Measurements from ENCODE around the gene JPH3.
A peak's percentile ranks its signal among the peaks of the same experiment; 100 is the strongest.

The JPH3 gene

DNA sequence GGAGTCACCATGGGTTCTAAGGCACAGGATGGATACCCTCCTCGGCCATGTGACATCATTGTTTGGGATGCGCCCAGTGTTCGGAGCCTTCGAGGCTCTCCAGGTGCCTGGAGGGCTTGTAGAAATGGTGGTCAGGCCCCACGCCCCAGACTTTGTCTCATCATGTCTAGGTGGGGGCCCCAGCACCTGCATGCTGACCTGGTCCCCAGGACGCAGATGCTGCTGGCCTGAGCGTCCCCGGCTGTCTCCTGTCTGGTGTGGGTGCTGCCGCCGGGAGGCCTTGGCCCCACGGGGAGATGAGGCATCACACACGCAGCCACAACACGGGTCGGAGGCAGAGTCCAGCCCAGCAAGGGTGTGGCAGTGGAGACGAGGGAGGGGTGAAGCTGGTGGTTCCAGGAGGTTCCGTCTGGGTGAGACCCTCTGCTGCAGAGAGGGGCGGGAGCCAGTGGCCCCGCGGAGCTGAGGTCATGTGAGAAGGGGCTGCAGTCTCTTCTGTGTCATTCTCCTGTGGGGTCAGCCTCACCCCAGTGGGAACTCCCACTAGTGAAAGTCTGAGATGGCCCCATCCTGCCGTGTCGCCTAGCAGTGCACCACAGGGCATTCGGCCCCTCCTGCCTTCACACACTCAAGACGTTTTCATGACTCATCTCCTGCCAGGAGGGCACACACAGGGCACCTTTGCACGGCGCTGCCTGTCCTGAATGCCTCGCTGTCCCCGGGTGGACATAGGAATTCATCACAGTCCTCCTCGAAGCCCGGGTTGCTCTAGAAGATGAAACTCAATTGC, 46.6 kb downstream of the JPH3 start:
- DNase-seq (ENCODE audit: low read depth in 2 of 3, low spot score in 2 of 3): no peak

DNA sequence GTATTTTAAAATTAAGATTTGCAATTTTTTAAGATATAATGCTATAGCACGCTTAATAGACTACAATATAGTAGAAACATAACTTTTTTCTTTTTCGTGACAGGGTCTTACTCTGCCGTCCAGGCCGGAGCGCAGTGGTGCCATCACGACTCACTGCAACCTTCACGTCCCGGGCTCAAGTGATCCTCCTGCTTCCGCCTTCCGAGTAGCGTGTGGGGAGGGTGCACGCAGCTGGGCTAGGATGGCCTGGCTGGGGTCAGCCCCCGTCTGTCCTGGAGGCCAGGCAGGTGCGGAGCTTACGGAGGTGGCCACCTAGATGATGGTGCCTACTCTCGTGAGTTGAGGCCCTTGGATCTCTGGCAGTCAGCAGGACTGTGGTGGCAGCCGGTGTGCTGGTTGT, 50.1 kb downstream of the JPH3 start:
- DNase-seq (ENCODE audit: low read depth in 2 of 3, low spot score in 2 of 3): no peak

DNA sequence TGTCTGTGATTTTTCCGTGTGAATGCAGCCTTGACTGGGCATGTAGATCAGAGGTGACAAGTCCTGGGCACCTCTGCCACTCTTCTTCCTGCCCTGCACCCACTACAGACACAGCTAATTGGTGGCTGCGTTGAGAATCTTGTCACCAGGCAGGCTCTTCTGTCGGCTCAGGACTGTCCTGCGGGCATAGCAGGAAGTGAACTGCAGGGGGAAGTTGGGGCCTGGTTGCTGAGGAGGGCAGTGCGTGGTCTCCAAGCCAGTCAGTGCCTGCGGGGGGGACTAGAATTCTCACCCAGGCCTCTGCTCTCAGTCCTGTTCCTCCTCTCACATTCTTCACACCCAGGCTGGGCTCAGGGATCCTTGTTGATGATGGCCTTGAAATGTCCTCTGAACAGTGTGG, 50.5 kb downstream of the JPH3 start:
- no peak for DNase-seq (ENCODE audit: low read depth in 2 of 3, low spot score in 2 of 3)

DNA sequence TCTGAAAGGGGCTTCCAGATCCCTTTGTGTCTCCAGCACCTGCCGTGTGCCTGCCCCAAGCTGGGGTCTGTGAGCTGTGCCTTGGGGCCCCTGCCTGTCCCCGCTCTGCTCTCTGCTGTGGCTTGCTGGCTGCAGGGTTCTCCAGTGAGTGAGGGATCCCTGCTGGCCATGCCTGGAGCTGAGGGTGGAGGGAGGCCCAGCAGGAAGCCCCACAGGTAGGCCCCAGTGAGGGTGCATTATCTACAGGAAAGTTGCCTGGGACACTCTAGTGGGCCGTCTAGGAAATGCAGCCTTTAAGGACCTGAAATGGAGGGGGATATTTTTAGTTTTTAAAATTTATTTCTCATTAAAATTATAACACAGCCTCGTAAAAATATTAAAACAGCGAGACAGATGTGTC, 50.9 kb downstream of the JPH3 start:
- no peak for DNase-seq (ENCODE audit: low read depth in 2 of 3, low spot score in 2 of 3)

DNA sequence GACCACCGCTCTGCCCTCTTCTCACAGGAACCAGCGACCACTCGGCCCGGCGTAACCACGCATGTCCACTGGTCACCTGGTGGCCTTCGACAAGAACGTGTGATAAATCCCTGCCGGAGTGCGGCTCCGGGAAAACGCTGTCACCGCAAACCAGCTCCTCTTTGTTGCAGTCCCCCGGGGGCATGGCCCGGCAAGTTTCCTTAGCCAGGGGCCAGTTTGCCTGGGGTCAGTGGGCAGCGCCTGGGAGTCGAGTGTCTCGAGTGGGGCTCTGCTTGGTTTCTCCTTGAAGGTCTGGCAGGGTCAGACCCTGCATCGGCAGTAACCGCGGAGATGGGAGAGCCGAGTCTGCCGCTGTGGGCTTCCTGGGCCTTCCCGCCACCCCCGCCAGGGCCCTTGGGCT, 52.5 kb downstream of the JPH3 start:
- no peak for DNase-seq (ENCODE audit: low read depth in 2 of 3, low spot score in 2 of 3)

DNA sequence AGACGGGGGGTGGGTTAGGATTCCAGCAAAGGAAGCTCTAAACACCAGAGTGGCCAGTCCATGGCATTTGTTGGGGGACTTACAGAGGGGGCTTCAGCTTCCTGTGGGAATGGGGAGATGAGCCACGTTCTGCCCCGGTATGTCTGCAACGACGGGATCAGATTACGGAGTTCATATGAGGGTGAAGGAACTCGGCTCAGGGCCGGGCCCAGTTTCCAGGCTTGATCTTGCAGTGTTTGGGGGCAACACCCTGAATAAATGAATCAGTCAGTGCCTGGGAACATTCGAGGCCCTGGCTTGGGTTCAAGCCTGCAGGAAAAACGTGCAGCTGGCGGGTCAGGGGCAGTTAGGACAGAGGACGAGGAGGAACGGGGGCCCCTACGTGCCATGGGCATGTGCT, 54.0 kb downstream of the JPH3 start:
- no peak for DNase-seq (ENCODE audit: low read depth in 2 of 3, low spot score in 2 of 3)

DNA sequence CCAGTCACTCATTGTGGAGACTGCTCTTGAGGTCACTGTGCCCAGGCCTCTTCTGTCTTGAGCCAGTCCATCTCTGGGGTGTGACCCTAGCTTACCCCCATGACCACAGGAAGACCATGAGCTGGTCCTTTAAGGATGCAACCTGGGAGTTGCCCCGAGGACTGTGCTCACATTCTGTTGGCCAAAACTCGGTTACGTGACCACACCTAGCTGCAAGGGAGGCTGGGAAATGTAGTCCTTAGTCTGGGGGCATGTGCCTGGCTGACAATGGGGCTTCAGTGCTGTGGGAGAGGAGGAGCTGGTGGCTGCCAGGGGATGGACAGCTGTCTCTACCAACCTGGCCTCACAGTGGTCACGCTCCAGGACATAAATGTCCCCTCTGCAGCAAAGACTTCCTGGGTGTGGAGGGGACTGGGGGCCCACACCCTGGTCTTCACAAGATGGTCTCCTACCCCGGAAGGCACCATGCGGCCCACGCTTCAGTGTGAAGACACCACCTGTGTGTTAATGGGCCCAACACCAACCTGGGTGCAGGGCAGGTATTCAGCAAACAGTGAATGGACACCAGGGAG, 55.4 kb downstream of the JPH3 start:
- DNase-seq (ENCODE audit: low read depth in 2 of 3, low spot score in 2 of 3): no peak

DNA sequence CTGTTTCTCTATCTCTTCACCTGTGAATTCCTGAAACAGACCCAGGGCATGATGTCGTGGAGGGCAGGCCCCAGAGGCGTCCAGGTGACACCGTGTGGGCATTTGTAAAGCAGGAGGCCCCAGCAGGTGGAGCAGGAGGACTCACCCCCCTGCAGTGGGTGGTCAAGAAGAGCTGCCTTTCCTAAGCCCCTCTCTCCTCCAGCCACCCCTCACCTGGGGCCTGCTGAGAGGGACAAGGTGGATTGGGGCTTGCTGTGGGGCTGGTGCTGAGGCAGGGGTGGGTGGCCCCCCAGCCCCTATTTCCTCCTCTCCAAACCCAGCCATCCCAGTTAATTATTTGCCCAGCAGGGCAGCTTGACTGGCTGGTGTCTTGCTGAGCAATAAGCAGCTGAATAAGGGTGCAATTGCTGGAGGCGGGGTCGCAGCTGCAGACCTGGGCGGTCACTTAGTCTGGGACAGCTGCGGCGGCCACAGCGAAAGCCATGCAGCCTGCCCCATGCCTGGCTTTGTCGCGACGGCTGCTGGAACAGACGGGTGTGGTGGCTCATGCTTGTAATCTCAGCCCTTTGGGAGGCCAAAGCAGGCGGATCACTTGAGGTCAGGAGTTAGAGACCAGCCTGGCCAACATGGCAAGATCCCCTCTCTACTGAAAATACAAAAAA, 56.4 kb downstream of the JPH3 start:
- no peak for DNase-seq (ENCODE audit: low read depth in 2 of 3, low spot score in 2 of 3)

DNA sequence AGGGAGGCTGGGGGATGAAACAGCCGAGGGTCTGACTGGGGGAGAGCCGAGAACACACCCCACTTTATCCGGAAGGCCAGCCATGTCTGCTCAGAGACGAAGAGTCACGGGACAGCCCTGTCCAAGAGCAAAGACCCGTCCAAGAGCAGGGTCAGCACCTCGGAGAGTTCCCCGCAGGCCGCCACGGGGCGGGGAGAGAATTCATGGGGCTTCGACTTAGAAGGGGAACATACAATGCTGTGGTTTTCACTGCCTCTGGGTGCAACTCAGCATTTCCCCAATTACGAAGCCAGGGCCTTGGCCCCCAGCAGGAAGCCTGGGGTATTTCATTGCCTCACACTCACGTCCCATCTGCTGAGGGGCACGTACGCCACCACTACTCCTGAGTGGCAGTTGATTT, 59.3 kb downstream of the JPH3 start:
- DNase-seq (ENCODE audit: low read depth in 2 of 3, low spot score in 2 of 3): peak in 1 of 3 experiments; percentile 9

DNA sequence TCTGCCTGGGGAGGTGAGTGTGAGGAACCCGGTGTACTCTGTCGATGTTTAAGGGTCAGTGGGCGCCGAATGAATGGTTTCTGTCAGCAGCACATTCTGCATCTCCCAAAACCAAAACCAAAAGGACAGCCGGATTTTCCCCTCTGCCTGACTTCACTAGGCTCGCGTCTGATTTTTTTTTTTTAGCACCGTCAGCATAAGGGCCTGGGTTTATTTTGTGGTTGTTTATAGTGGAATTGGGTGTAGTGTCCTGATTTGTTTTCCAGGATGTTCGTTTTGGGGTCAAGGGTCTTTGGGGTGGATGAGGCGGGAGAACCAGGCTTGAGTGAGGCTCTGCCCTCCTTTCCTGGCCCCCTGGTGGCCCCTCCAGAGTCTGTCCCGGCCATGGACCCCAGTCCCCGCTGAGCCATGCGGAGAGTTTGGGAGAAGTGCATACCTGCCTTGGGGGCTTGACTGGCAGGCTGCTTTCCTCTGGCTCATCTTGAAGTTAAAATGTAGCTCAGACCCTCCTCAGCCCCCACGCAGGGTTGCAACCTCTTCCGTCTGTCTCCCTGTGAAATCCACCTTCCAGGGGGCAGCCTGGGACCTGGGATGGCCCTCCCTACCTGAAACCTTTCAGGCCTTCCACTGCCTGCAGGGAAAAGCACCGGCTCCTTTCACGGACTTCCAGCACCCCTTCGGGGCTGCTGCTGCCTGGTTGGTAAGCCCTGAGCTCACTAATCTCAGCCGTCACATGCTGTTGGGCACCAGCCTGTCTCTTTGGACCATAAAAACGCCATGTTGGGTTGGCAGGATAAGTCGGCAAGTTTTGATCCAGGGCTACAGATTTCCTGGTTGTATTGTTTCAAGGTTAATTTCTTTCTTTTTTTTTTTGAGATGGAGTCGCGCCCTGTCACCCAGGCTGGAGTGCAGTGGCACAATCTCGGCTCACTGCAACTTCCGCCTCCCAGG, 60.2 kb downstream of the JPH3 start:
- DNase-seq (ENCODE audit: low read depth in 2 of 3, low spot score in 2 of 3): no peak

DNA sequence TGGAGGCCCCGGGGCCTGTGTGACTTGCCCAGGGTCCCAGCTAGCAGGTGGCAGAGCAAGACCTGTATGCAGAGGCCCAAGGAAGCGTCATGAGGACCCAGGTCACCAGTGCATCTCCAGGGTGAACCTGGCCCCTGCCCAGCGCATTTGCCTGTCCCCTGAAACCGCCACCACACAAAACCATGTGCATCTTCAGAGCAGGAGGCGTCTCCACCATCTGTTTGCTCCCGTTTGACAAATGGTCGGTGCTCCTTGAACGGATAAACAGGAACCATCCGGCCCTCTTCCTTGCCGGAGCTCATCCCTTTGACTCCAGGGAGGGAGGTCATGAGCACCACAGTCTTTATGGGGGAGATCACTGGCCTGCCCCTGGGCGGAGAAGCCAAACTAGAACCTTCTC, 62.5 kb downstream of the JPH3 start:
- no peak for DNase-seq (ENCODE audit: low read depth in 2 of 3, low spot score in 2 of 3)

DNA sequence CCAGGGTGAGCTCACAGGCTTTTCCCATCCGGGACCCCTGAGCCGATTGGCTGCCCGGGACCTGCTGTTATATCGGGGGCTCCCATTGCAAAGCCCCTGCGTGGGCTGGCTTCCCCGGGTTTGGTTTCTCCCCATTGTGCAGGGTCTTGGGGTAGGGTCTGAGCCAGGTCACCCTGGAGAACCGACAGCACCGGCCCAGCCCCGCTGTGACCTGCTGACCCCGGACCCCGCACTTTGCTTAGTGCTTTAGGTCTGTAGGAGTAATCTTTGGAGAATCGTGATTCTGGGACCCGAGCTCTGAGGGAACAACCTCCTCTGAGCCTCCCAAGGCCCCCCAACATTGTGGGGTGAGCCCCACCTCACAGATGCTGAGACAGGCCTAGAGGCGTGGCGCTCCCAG, 62.9 kb downstream of the JPH3 start:
- no peak for DNase-seq (ENCODE audit: low read depth in 2 of 3, low spot score in 2 of 3)

DNA sequence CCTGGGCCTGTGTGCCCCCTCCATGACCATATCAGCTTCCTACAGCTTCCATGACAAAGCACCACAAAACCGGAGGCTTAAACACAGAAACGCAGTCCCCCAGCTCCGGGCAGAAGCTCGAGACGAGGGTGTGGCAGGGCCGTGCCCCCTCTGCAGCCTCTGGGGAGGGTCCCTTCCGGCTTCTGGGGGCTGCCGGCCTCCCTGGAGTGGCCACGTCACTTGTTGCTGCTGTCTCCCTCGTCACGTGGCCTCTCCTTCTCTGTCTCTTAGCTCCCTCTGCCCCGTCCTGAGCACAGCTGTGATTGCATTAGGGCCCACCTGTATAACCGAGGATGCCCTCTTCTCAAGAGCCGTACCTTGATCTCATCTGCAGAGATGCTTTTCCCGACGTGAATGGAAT, 64.6 kb downstream of the JPH3 start:
- no peak for DNase-seq (ENCODE audit: low read depth in 2 of 3, low spot score in 2 of 3)

DNA sequence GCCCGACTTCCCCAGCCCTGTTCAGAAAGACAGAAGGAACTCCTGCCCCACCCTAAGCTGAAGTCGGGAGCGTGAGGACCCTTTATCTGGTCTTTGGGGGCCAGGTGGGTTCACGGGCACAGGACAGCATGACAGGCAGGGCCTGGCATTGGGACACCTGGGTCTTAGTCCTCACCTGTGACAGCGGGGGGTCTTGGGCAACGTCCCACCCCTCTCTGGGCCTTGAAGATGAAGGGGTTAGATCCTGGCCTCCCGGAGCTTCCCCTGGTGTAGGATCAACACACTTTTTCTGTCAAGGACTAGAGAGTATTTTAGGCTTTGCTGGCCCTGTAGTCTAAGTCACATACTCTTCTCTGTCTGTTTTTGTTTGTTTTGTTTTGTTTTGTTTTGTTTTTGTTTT, 65.1 kb downstream of the JPH3 start:
- DNase-seq (ENCODE audit: low read depth in 2 of 3, low spot score in 2 of 3): no peak

DNA sequence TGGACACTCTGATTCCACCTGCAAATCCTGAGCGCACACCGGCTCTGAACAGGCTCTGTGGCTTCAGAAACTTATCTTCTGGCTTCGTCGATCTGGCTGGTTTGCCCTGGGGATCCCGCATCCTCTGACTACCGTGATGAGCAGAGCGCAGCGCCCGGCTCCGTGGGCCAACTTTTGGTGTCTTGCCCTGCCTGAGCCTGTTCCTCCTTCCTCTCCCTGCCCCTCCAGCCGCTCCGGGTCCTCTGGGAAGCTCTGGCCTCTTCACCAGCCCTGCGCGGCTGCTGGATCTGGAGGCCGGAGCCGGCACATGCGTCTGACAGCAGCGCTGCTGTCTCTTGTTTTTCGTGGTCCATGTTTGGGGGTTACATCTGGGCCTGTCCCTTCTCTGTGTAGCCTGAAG, 65.6 kb downstream of the JPH3 start:
- DNase-seq (ENCODE audit: low read depth in 2 of 3, low spot score in 2 of 3): no peak

DNA sequence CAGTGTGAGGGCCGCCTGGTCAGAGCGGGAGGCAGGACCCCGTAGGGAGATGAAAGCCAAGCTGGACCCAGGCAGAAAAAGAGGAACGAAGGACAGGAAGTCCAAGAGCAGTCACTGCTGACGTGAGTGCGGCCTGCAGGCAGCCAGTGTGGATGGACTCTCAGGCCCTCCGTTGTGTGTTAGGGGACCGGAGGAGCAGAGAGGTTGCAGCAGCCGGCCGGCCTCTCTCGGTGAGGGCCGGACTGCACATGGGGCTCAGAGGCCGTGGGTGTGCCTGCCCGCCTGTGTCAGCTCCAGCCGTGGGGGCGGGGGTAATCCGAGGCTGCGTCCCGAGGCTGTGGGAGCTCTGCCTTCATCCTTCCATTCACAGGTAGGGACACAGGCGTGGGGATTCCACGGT, 67.4 kb downstream of the JPH3 start:
- DNase-seq (ENCODE audit: low read depth in 2 of 3, low spot score in 2 of 3): no peak

DNA sequence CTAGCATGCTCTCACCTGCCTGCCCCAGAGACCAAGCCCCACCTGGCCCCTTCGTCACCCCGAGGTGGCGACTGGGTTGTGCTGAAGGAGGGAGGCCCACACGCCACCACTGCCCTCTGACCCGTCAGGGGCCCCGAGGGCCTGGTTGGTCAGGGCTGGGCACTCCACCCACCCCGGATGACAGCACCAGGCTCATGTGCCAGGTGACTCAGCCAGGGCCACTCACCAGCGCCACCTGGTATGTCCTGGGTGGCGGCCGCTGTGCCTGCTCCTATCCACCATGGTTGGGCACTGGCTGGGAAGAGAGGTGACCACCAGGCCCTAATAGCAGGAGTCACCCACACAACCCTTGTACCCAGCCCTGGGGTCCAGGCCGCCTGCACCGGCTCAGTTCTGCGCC, 68.9 kb downstream of the JPH3 start:
- no peak for DNase-seq (ENCODE audit: low read depth in 2 of 3, low spot score in 2 of 3)

DNA sequence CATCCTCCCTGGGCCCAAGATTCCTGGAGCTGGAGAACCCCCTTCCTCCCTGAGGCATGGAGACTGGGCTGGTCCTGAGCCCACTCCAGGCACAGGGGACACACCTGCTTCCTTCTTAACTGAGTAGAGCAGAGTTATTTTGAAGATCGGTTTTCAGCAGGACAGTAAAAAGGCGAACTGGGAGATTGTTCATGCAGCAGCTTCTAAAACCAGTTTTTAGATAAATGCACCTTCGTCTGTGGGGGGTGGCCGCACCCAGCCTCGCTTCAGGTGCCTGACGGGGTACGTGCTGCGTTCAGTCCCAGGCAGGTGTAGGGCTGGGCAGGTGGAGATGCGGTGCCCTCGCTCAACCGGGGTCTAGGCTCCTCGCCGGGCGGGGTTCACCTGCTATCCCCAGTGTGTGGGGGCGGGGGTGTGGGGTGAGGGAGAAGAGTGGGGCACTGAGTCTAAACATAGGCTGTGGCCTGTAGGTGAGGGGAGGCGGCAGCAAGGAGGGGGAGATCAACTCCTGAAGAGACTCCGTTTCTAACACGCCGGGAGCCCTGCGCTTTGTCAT, 69.5 kb downstream of the JPH3 start:
- DNase-seq (ENCODE audit: low read depth in 2 of 3, low spot score in 2 of 3): no peak

DNA sequence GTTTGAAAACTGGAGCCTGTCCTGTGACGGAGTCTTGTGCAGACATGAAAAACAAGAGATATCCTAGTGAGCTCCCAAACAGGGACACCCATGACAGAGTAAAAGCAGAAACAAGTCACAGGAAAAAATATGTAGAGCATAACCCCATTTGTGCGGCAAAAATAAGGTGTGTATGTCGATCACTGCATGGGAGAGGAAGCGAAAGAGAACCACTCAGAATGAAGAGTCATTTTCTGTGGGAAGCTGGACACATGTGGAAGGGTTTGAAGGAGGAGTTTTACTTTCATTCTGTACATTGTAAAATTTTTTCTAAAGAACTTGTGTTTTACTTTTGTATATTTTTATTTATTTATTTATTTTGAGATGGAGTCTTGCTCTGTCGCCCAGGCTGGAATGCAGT, 72.1 kb downstream of the JPH3 start:
- no peak for DNase-seq (ENCODE audit: low read depth in 2 of 3, low spot score in 2 of 3)

DNA sequence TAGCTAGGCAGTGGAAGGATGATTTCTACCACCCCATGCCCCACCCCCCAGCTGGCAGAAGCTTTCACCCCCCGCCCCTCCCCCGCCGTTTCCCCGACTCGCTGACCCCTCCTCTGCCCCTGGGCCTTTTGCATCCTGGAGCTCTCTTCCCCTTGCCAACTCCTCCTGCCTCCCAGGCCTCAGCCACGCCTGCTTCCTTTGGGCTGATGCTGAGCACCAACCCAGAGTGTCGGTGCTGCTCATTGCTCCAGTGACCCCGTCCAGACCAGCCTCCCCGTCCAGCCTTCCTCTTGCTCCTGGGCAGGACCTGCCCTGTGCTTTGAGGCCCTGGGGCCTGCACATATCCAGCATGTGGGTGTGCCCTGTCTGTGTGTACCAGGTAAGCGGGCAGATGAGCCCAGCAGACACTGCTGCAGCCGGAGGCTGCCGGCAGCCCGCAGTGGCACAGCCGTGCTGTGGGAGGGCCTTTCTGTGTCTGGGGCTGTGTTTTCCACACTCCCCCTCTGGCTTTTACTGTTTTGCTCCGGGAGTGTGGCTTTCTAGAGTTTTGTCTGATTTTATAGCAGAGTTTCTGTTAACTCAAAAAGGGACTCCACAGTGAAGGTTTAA, 72.9 kb downstream of the JPH3 start:
- no peak for DNase-seq (ENCODE audit: low read depth in 2 of 3, low spot score in 2 of 3)

DNA sequence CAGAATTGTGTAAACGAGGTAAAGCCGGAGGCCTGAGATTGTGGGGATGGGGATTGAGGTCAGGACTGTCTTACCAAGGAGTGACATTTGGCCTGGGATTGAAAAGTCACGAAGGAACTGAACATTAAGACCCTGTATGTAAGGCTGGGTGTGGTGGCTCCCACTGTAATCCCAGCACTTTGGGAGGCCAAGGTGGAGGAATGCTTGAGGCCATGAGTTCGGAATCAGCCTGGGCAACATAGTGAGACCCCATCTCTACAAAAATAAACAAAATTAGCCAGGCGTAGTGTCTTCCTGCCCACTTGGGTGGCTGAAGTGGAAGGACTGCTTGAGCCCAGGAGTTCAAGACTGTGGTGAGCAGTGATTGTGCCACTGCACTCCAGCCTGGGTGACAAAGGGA, 75.5 kb downstream of the JPH3 start:
- DNase-seq (ENCODE audit: low read depth in 2 of 3, low spot score in 2 of 3): no peak
